Duodenal mucosa (tissue), 2 donors: ENCODE measurements around the gene NUDC.

Source experiments
- H3K27ac ChIP-seq: one replicate; pipeline ENCODE4 v1.7.0; 2013; ENCODE audit warnings: low read depth, low read length
- H3K27me3 ChIP-seq, 2 donors: one replicate each; pipeline ENCODE4 v1.7.0; 2013; ENCODE audit warnings: low read length in 2 of 2, control low read depth in 1 of 2; ENCODE audit not compliant: insufficient read depth in 2 of 2, control insufficient read depth in 1 of 2
- H3K36me3 ChIP-seq, 2 donors: one replicate each; pipeline ENCODE4 v1.7.0; 2013; ENCODE audit warnings: low read length in 2 of 2, control low read depth in 1 of 2; ENCODE audit not compliant: insufficient read depth in 2 of 2, control insufficient read depth in 1 of 2
- H3K4me1 ChIP-seq, 2 donors: one replicate each; pipeline ENCODE4 v1.7.0; 2013; ENCODE audit warnings: low read length in 2 of 2, control low read depth in 1 of 2; ENCODE audit not compliant: insufficient read depth in 2 of 2, control insufficient read depth in 1 of 2
- H3K4me3 ChIP-seq, 2 donors: one replicate each; pipeline ENCODE4 v1.7.0; 2013; ENCODE audit warnings: low read length in 2 of 2, low read depth in 1 of 2
- H3K9ac ChIP-seq, 2 donors: one replicate each; pipeline ENCODE4 v1.7.0; 2013; ENCODE audit warnings: low read length in 2 of 2, low read depth in 1 of 2
- H3K9me3 ChIP-seq, 2 donors: one replicate each; pipeline ENCODE4 v1.7.0; 2013; ENCODE audit warnings: low read length in 2 of 2, control low read depth in 1 of 2; ENCODE audit not compliant: control insufficient read depth in 1 of 2

NUDC gene

DNA sequence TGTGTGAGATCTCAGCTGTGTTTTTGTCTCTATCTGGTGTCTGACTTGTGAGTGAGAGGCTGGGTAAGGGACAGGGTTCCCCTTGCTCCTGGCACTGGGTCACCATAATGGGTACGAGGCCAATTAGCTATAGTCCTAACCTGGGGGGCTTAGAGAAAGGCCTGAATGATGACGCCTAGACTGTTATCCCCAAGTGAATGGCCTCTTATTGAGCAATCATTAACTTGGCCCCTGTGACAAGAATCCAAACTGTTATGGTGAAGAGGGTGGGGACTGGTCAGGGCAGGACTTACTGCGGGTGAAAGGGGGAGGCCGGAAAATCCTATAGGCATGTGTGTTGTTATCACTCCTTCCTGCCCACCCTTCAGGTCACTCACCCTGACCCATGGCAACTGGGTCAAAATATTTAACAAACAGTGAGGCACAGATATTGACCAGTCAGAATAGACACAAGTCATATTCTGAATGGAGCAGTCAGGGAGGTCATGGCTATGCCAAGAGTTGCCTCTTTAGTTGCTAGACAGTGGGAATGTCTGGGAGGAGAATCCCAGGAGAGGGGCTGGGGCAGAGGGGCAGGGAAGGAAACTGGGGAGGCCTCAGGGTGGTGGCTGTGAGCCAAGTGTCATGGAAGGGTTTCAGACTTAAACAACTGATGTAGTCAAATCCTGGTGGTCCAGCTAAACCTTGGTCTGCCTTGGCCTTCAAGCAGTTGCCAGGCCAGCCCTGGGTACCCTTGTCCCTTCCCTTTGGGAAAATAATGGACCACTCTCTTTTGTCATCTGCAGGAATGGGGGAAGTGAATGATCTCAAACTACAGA, 11.0 kb upstream of the NUDC start:
- peak overlapping the region; percentile 39 to 97 for H3K9ac ChIP-seq
- H3K27me3 ChIP-seq, result no peaks in the 10 kb centered on the region
- peak overlapping the region; percentile 66 to 83 for H3K4me3 ChIP-seq
- H3K27ac ChIP-seq, result no peak overlapping the region
- H3K36me3 ChIP-seq, result peaks cover 0 to 4% of the 10 kb centered on the region in 2 donors
- H3K9me3 ChIP-seq, result no peaks in the 10 kb centered on the region
- peaks cover 29 to 42% of the 10 kb centered on the region in 2 donors for H3K4me1 ChIP-seq

DNA sequence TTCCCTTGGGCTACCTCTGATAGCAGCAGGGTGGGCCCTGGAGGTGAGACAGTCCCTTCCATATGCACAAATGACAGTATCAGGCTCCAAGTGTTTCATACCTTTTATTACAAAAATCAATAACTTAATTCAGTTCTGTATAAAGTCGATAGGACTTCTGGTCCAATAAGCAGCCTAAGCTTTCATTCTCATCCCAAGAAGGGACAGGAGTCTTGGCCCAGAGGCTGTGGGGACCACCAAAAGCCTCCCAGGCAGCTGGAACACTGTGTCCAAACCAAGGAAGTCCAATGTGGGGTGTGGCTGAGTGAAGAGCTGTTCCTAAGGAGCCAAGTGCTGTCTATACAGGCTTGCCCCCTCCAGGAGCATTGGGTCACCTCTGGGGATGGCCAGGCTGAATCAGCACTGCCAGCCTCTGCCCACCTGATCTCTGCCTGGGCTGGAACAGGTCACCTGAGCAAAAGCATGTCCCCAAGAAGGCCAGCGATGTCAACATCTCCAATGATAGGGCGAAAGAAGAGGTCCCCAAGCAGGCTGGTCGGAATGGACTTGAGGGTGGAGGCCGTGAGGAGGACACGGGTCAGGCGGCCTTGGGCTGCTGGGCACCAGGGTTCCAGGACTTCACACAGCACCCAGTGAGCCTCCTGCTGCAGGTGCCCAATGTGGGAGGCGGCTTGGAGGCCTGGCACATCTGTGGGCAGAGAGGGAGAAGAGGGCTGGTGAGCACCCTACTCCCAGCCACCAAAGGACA, 10.0 kb upstream of the NUDC start:
- Histone ChIP-seq H3K27ac (peak overlapping the region; percentile 59), H3K9ac (peak overlapping the region; percentile 69 to 97), H3K4me3 (peak overlapping the region; percentile 66 to 83)

DNA sequence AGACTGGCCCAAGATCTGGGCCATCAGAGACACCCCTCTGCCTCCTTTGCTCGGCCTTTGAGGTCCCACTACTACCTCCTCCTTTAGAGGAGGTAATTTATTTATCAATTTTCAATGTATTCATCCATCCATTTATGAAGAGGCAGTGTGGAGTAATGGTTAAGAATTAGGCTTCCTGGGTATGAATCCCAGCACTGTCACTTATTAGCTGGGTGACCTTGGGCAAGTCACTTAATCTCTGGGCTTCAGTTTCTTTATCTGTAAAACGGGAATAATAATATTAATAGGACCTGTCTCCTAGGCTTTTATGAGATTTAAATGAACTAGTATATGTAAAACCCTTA, 9.4 kb upstream of the NUDC start:
- H3K27ac ChIP-seq, result peak overlapping the region; percentile 94
- H3K4me1 ChIP-seq, result peaks cover 26 to 31% of the 10 kb centered on the region in 2 donors
- no peaks in the 10 kb centered on the region for H3K27me3 ChIP-seq
- no peaks in the 10 kb centered on the region for H3K9me3 ChIP-seq
- H3K36me3 ChIP-seq, result peaks cover 0 to 4% of the 10 kb centered on the region in 2 donors
- H3K9ac ChIP-seq, result peak overlapping the region; percentile 96 to 97
- H3K4me3 ChIP-seq, result peak overlapping the region; percentile 66 to 83

More for the DNA sequence above, 10.0 kb upstream of the NUDC start:
- Histone ChIP-seq H3K36me3 (peaks cover 0 to 4% of the 10 kb centered on the region in 2 donors), H3K27me3 (no peaks in the 10 kb centered on the region), H3K9me3 (no peaks in the 10 kb centered on the region), H3K4me1 (peaks cover 30 to 35% of the 10 kb centered on the region in 2 donors)

DNA sequence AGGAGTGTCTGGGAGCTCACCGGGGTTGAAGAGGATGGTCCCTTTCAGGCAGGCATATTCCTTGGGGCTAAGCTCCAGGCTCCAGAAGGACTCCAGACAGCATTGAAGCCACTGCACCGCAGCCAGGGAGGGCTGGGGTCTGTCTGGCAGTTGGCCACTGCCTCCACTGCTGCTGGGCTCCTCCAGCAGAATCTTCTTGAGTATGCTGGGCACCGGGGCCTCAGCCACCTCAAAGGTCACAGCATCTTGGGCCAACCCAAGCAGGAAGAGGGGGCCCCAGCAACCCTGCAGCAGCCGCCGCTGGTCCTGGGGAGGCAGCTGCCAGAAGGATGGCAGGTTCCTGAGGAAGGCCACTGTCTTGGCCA, 8.2 kb upstream of the NUDC start:
- H3K9ac ChIP-seq, result peak overlapping the region; percentile 96 to 97
- no peaks in the 10 kb centered on the region for H3K9me3 ChIP-seq
- H3K27ac ChIP-seq, result peak overlapping the region; percentile 94
- peaks cover 0 to 4% of the 10 kb centered on the region in 2 donors for H3K36me3 ChIP-seq
- no peaks in the 10 kb centered on the region for H3K27me3 ChIP-seq
- H3K4me1 ChIP-seq, result peaks cover 25 to 30% of the 10 kb centered on the region in 2 donors
- H3K4me3 ChIP-seq, result peak overlapping the region; percentile 66 to 83

DNA sequence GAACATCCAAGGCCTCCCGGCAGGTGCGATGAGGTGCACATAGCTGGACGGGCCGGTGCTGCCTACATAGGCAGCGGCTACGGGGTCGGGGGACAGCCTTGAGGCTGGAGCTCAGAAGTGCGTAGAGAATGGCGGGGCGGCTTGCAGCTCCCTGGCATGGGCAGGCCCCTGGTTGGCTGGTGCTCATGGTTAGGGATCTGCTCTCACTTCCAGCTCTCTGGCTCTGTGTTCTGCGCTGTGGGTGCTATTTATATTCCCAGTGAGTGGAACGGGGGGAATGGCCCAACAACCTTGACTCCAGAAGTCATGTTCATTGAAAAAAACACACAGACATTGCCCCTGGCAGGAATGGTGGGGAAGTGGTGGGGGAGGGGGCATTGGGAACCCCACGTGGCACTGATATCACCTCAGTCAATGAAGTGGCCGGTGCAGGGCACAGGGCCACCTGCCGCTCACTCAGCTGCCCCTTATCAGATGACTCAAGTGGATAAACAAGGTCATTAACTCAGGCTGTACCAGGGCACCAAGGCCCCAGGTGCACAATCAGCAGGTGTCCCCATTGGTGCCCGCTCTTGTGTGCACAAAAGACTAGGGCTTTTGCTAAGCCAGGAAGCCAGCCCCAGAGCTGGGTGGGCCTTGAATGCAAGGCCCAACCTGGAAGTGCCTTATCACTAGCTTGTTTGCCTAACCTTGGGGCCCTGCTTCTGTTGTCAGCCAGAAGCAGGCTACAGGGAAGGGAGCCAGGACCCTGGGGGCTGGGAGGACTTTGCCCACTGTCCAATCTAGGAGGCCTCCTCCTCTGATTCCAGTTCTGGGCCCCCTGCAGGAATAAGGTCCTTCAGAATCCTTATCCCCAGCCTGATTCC, 7.6 kb upstream of the NUDC start, which contains the start of gene NR0B2:
Gene NR0B2, minus strand, starts transcription at position 222 of the 866 bp plus-strand sequence. Its CDS starts 35 bp downstream, at position 187.
- Histone ChIP-seq H3K27me3 (no peaks in the 10 kb centered on the region), H3K4me3 (peak within 1 kb of the TSS; percentile 66 to 83), H3K9me3 (no peaks in the 10 kb centered on the region), H3K9ac (peak within 1 kb of the TSS; percentile 96 to 97), H3K4me1 (peaks cover 25 to 30% of the 10 kb centered on the region in 2 donors), H3K27ac (peak within 1 kb of the TSS; percentile 94), H3K36me3 (peaks cover 0 to 4% of the 10 kb centered on the region in 2 donors)

DNA sequence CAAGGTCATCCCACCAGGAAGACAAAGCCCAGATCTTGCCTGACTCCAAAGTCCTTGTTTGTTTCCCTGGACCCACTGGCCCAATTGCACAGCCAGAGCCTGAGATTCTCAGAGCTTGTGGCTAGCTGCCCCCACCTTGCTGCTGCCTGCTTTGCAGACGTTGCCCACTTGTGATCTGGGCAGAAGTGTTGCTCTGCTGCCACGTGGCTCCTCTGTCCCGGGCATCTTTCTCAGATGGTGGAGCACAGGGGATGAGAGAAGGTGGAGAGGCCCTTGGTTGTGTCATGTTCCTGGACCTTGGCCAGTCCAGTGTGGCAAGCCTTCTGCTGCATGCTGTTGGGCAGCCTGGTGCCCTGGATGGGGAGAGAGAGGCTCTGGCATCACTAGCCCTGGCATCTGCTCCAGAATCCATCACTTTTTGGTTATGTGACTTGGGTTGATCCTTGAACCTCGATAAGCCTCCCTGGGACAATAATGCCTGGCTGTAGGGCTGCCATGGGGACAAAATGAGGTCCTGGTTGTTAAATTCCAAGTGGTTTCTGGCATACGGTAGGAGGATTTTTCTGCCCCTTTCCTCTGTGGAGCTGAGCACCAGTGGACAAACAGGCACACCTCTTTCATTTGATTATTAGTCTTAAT, 6.2 kb upstream of the NUDC start:
- H3K9me3 ChIP-seq, result no peaks in the 10 kb centered on the region
- no peaks in the 10 kb centered on the region for H3K27me3 ChIP-seq
- H3K9ac ChIP-seq, result peak overlapping the region in 1 of 2 donors; percentile 14
- H3K4me1 ChIP-seq, result peaks cover 20 to 25% of the 10 kb centered on the region in 2 donors
- H3K27ac ChIP-seq, result peak overlapping the region; percentile 53
- no peak overlapping the region for H3K4me3 ChIP-seq
- H3K36me3 ChIP-seq, result peaks cover 0 to 4% of the 10 kb centered on the region in 2 donors

DNA sequence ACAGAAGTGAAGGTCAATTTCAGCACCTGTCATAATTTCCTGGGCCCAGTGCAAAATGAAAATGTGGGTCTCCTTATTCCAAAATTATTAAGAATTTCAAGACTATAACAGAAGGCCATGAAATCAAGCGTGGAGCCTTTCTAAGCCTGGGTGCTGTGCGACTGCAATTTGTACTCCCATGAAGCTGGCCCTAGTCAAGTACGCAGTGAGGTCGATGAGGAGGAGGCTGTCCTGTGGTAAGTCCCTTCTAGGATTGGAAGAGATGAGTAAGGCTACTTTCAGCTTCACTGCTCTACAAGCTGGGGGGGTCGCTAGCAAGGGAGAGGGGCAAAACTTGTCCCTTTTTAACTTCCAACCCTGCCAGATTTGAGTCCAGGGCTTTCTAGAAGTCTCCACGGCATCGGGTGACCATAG, 410 bp upstream of the NUDC start:
- peak overlapping the region; percentile 87 for H3K27ac ChIP-seq
- H3K4me3 ChIP-seq, result peak overlapping the region; percentile 75 to 98
- H3K9ac ChIP-seq, result peak overlapping the region; percentile 85 to 90
- peaks cover 13 to 19% of the 10 kb centered on the region in 2 donors for H3K4me1 ChIP-seq
- peaks cover 0 to 13% of the 10 kb centered on the region in 2 donors for H3K36me3 ChIP-seq
- no peaks in the 10 kb centered on the region for H3K27me3 ChIP-seq
- H3K9me3 ChIP-seq, result no peaks in the 10 kb centered on the region

DNA sequence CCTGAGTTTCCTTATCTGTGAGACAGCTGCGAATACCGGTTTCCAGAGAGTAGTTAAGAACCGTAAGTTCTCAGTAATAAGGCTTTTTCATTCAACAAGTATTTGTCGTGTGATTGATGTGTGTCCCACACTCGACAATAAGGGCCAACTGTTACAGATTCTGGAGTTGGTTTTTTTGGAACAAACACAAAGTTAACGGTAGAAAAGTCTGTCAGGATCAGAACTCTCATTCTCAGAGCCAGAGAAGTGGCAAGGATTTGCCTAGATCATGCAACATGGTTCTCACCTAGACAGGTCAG, 837 bp downstream of the NUDC start:
- peak overlapping the region; percentile 90 to 97 for H3K9ac ChIP-seq
- H3K27ac ChIP-seq, result no peak overlapping the region
- peaks cover 0 to 17% of the 10 kb centered on the region in 2 donors for H3K36me3 ChIP-seq
- H3K4me1 ChIP-seq, result peaks cover 13 to 19% of the 10 kb centered on the region in 2 donors
- no peaks in the 10 kb centered on the region for H3K9me3 ChIP-seq
- peak overlapping the region; percentile 75 to 98 for H3K4me3 ChIP-seq
- H3K27me3 ChIP-seq, result no peaks in the 10 kb centered on the region

DNA sequence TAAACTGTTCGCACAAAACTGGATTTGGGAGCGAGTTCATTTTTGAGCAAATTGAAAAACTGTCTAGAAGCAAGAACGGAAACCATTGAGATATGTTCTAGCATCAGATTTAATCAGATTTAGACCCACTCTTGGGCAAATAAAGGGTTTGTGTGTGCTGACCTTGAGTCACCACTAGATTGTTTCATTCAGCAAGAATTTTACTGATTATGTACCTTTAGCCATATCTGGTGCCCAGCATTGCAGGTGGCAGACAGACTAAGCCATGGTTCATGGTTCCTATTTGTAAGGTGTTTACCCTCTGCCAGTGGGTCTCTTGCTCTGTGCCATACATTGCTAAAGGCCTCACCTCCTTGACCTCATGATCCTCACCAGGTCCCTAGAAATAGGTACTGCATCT, 1.4 kb downstream of the NUDC start:
- H3K27ac ChIP-seq, result no peak overlapping the region
- peak overlapping the region; percentile 75 to 98 for H3K4me3 ChIP-seq
- H3K36me3 ChIP-seq, result peaks cover 0 to 17% of the 10 kb centered on the region in 2 donors
- no peaks in the 10 kb centered on the region for H3K27me3 ChIP-seq
- peaks cover 13 to 19% of the 10 kb centered on the region in 2 donors for H3K4me1 ChIP-seq
- no peaks in the 10 kb centered on the region for H3K9me3 ChIP-seq
- peak overlapping the region in 1 of 2 donors; percentile 90 for H3K9ac ChIP-seq
